ENCODE results near the gene GDNF.

Gene GDNF

GRCh38 chr5:37860206-37860605 lies 20.4 kb upstream of the GDNF start:
- no peaks in the 10 kb centered on the region for H3K4me1 Mint-ChIP-seq (ENCODE audit: low read depth in 2 of 2)
- H3K36me3 Mint-ChIP-seq (ENCODE audit: insufficient read depth) = no peaks in the 10 kb centered on the region
- no peak overlapping the region for H3K27ac Mint-ChIP-seq
- DNase-seq (no peak), ATAC-seq (replicated peaks) (no peak)
- peaks cover 0 to 1% of the 10 kb centered on the region in 2 donors for H3K9me3 Mint-ChIP-seq
- H3K27me3 Mint-ChIP-seq = peaks cover 29 to 35% of the 10 kb centered on the region in 2 donors
- H3K4me3 Mint-ChIP-seq = no peak overlapping the region

GRCh38 chr5:37859805-37860204 lies 20.0 kb upstream of the GDNF start:
- Mint-ChIP-seq H3K4me1 (ENCODE audit: low read depth in 2 of 2) (no peaks in the 10 kb centered on the region), H3K4me3 (no peak overlapping the region), H3K36me3 (ENCODE audit: insufficient read depth) (no peaks in the 10 kb centered on the region), H3K9me3 (peaks cover 0 to 1% of the 10 kb centered on the region in 2 donors), H3K27ac (no peak overlapping the region), H3K27me3 (peaks cover 26 to 31% of the 10 kb centered on the region in 2 donors)
- ATAC-seq (replicated peaks) (no peak), DNase-seq (no peak)

GRCh38 chr5:37858250-37858649 lies 18.4 kb upstream of the GDNF start:
- H3K36me3 Mint-ChIP-seq (ENCODE audit: insufficient read depth) = no peaks in the 10 kb centered on the region
- H3K4me3 Mint-ChIP-seq = no peak overlapping the region
- ATAC-seq (replicated peaks) = no peak
- no peaks in the 10 kb centered on the region for H3K4me1 Mint-ChIP-seq (ENCODE audit: low read depth in 2 of 2)
- H3K9me3 Mint-ChIP-seq = no peaks in the 10 kb centered on the region
- peaks cover 15 to 16% of the 10 kb centered on the region in 2 donors for H3K27me3 Mint-ChIP-seq
- DNase-seq = no peak
- no peak overlapping the region for H3K27ac Mint-ChIP-seq

- Mint-ChIP-seq H3K4me3 (no peak overlapping the region), H3K9me3 (no peaks in the 10 kb centered on the region), H3K4me1 (ENCODE audit: low read depth in 2 of 2) (no peaks in the 10 kb centered on the region), H3K27ac (no peak overlapping the region), H3K27me3 (peaks cover 13 to 15% of the 10 kb centered on the region in 2 donors), H3K36me3 (ENCODE audit: insufficient read depth) (no peaks in the 10 kb centered on the region)
- ATAC-seq (replicated peaks) (no peak), DNase-seq (no peak)
These were observed 17.9 kb upstream of the GDNF start for GRCh38 chr5:37857696-37858095.

GRCh38 chr5:37855438-37855837 lies 15.6 kb upstream of the GDNF start:
- H3K9me3 Mint-ChIP-seq = no peaks in the 10 kb centered on the region
- ATAC-seq (replicated peaks) = no peak
- H3K27ac Mint-ChIP-seq = no peak overlapping the region
- no peak overlapping the region for H3K4me3 Mint-ChIP-seq
- peaks cover 6 to 8% of the 10 kb centered on the region in 2 donors for H3K27me3 Mint-ChIP-seq
- DNase-seq = no peak
- H3K4me1 Mint-ChIP-seq (ENCODE audit: low read depth in 2 of 2) = no peaks in the 10 kb centered on the region
- no peaks in the 10 kb centered on the region for H3K36me3 Mint-ChIP-seq (ENCODE audit: insufficient read depth)

GRCh38 chr5:37851305-37851704 lies 11.5 kb upstream of the GDNF start:
- H3K27ac Mint-ChIP-seq = no peak overlapping the region

GRCh38 chr5:37850226-37850865 lies 10.5 kb upstream of the GDNF start:
- H3K36me3 Mint-ChIP-seq (ENCODE audit: insufficient read depth) = no peaks in the 10 kb centered on the region
- no peak for ATAC-seq (replicated peaks)
- no peak overlapping the region for H3K27ac Mint-ChIP-seq
- no peak for DNase-seq
- H3K4me1 Mint-ChIP-seq (ENCODE audit: low read depth in 2 of 2) = no peaks in the 10 kb centered on the region
- peaks cover 16 to 22% of the 10 kb centered on the region in 2 donors for H3K27me3 Mint-ChIP-seq
- no peaks in the 10 kb centered on the region for H3K9me3 Mint-ChIP-seq
- no peak overlapping the region for H3K4me3 Mint-ChIP-seq

More at GRCh38 chr5:37851305-37851704, 11.5 kb upstream of the GDNF start:
- ATAC-seq (replicated peaks) (no peak), DNase-seq (no peak)
- no peaks in the 10 kb centered on the region for H3K4me1 Mint-ChIP-seq (ENCODE audit: low read depth in 2 of 2)
- no peaks in the 10 kb centered on the region for H3K9me3 Mint-ChIP-seq
- no peaks in the 10 kb centered on the region for H3K36me3 Mint-ChIP-seq (ENCODE audit: insufficient read depth)
- H3K27me3 Mint-ChIP-seq = peaks cover 12 to 20% of the 10 kb centered on the region in 2 donors
- no peak overlapping the region for H3K4me3 Mint-ChIP-seq

- no peaks in the 10 kb centered on the region for H3K36me3 Mint-ChIP-seq (ENCODE audit: insufficient read depth)
- H3K9me3 Mint-ChIP-seq = no peaks in the 10 kb centered on the region
- DNase-seq = no peak
- no peak overlapping the region for H3K27ac Mint-ChIP-seq
- H3K4me1 Mint-ChIP-seq (ENCODE audit: low read depth in 2 of 2) = no peaks in the 10 kb centered on the region
- H3K4me3 Mint-ChIP-seq = no peak overlapping the region
- no peak for ATAC-seq (replicated peaks)
- peaks cover 21 to 29% of the 10 kb centered on the region in 2 donors for H3K27me3 Mint-ChIP-seq
These were observed 9.8 kb upstream of the GDNF start for GRCh38 chr5:37849641-37850040.

GRCh38 chr5:37847978-37848425 lies 8.2 kb upstream of the GDNF start:
- H3K27me3 Mint-ChIP-seq = peaks cover 34 to 44% of the 10 kb centered on the region in 2 donors
- DNase-seq = no peak

GRCh38 chr5:37846786-37847310 lies 7.0 kb upstream of the GDNF start:
- no peaks in the 10 kb centered on the region for H3K36me3 Mint-ChIP-seq (ENCODE audit: insufficient read depth)
- H3K9me3 Mint-ChIP-seq = no peaks in the 10 kb centered on the region
- no peak overlapping the region for H3K4me3 Mint-ChIP-seq
- ATAC-seq (replicated peaks) = no peak
- DNase-seq = no peak
- H3K4me1 Mint-ChIP-seq (ENCODE audit: low read depth in 2 of 2) = no peaks in the 10 kb centered on the region
- no peak overlapping the region for H3K27ac Mint-ChIP-seq
- peaks cover 44 to 50% of the 10 kb centered on the region in 2 donors for H3K27me3 Mint-ChIP-seq

More at GRCh38 chr5:37847978-37848425, 8.2 kb upstream of the GDNF start:
- H3K27ac Mint-ChIP-seq = no peak overlapping the region
- no peak overlapping the region for H3K4me3 Mint-ChIP-seq
- H3K4me1 Mint-ChIP-seq (ENCODE audit: low read depth in 2 of 2) = no peaks in the 10 kb centered on the region
- no peak for ATAC-seq (replicated peaks)
- H3K36me3 Mint-ChIP-seq (ENCODE audit: insufficient read depth) = no peaks in the 10 kb centered on the region
- no peaks in the 10 kb centered on the region for H3K9me3 Mint-ChIP-seq

GRCh38 chr5:37844009-37844408 lies 4.2 kb upstream of the GDNF start:
- Mint-ChIP-seq H3K36me3 (ENCODE audit: insufficient read depth) (no peaks in the 10 kb centered on the region), H3K4me3 (no peak overlapping the region), H3K27me3 (peaks cover 58 to 62% of the 10 kb centered on the region in 2 donors), H3K9me3 (no peaks in the 10 kb centered on the region), H3K4me1 (ENCODE audit: low read depth in 2 of 2) (no peaks in the 10 kb centered on the region), H3K27ac (no peak overlapping the region)
- no peak for ATAC-seq (replicated peaks)
- DNase-seq = no peak

GRCh38 chr5:37842048-37842447 lies 2.2 kb upstream of the GDNF start:
- peaks cover 75 to 77% of the 10 kb centered on the region in 2 donors for H3K27me3 Mint-ChIP-seq
- H3K4me3 Mint-ChIP-seq = no peak overlapping the region
- H3K27ac Mint-ChIP-seq = no peak overlapping the region
- H3K9me3 Mint-ChIP-seq = no peaks in the 10 kb centered on the region
- H3K4me1 Mint-ChIP-seq (ENCODE audit: low read depth in 2 of 2) = peaks cover 9 to 18% of the 10 kb centered on the region in 2 donors
- peaks cover 3% of the 10 kb centered on the region for H3K36me3 Mint-ChIP-seq (ENCODE audit: insufficient read depth)
- no peak for ATAC-seq (replicated peaks)
- DNase-seq = no peak

- Mint-ChIP-seq H3K4me1 (ENCODE audit: low read depth in 2 of 2) (peaks cover 10 to 20% of the 10 kb centered on the region in 2 donors), H3K27ac (no peak overlapping the region), H3K4me3 (no peak overlapping the region), H3K36me3 (ENCODE audit: insufficient read depth) (peaks cover 3% of the 10 kb centered on the region), H3K9me3 (no peaks in the 10 kb centered on the region), H3K27me3 (peaks cover 75 to 84% of the 10 kb centered on the region in 2 donors)
- DNase-seq (no peak), ATAC-seq (replicated peaks) (no peak)
These were observed 1.4 kb upstream of the GDNF start for GRCh38 chr5:37841203-37841602.

Data from effector memory CD8-positive, alpha-beta T cell (primary cell).